GM12874 (cell line): ENCODE results near the gene EVA1A.
A peak's percentile ranks its signal among the peaks of the same experiment; 100 is the strongest.

Experiments used
- TF ChIP-seq, protein P1 (sequence below): IDR thresholded peaks from 2 replicates; pipeline ENCODE4 v1.5.1; 2011; ENCODE audit warnings: low read depth, mild to moderate bottlenecking, control low read depth, low read length, moderate library complexity; ENCODE audit not compliant: insufficient read depth

EVA1A gene, protein sequence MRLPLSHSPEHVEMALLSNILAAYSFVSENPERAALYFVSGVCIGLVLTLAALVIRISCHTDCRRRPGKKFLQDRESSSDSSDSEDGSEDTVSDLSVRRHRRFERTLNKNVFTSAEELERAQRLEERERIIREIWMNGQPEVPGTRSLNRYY

DNA sequence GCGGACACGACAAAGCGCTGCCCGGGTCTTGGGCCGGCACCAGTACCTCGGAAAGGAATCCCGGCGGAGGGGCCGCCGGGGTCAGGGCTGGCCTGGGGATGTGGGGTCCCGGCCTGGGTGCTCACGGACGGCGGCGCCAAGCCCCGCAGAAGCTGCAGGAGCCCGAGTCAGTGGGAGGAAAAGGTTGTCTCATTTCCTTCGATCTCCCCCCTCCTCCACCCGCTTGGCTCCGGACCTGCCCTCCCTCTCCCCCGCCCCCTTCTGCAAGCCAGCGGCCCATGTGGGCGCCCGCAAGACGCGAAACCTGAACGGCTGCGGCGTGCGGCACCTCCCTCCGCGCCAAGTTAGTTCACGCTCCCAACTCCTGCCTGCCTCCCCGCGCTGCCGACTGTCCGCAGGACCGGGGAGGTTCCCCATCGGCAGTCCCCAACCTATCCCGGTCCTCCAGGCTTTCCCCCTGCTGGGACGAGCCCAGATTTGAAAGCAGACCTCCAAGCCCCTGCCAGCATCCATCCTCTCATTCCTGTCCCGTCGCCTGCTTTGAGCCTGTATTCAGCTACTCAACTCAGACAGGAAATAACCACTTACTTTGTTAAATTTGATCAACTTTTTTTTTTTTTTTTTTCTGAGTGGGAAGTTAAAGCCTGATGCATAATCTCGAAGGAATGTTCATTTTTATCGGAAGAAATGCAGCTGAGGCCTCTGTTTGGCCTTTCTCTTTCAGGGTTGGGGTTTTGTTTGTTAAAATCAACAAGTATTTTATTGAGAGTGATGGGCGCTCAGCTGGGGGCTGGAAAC, at the start of gene EVA1A:
Gene EVA1A (minus strand): TSS at position 172 of the 798 bp plus-strand sequence. CDS start 42,799 bp downstream, outside the sequence.
- TF ChIP-seq, protein P1, sequence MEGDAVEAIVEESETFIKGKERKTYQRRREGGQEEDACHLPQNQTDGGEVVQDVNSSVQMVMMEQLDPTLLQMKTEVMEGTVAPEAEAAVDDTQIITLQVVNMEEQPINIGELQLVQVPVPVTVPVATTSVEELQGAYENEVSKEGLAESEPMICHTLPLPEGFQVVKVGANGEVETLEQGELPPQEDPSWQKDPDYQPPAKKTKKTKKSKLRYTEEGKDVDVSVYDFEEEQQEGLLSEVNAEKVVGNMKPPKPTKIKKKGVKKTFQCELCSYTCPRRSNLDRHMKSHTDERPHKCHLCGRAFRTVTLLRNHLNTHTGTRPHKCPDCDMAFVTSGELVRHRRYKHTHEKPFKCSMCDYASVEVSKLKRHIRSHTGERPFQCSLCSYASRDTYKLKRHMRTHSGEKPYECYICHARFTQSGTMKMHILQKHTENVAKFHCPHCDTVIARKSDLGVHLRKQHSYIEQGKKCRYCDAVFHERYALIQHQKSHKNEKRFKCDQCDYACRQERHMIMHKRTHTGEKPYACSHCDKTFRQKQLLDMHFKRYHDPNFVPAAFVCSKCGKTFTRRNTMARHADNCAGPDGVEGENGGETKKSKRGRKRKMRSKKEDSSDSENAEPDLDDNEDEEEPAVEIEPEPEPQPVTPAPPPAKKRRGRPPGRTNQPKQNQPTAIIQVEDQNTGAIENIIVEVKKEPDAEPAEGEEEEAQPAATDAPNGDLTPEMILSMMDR, result no peak

- TF ChIP-seq, protein P1, result no peak
Observed at GRCh38 chr2:75609937-75610508, 49.3 kb upstream of the EVA1A start.

GRCh38 chr2:75609334-75609689, 48.6 kb upstream of the EVA1A start:
- TF ChIP-seq, protein P1, result no peak

GRCh38 chr2:75608684-75609333, 48.1 kb upstream of the EVA1A start:
- TF ChIP-seq, protein P1, result peak; percentile 97

- TF ChIP-seq, protein P1, result no peak
Observed at GRCh38 chr2:75607988-75608683, 47.4 kb upstream of the EVA1A start.

- TF ChIP-seq, protein P1, result no peak
Observed at GRCh38 chr2:75607400-75607798, 46.7 kb upstream of the EVA1A start.
